ENCODE data around the gene BCAS4. TPM values are rescaled to one million over a fixed set of nuclear protein-coding genes. Genes with fewer than 3 reads are reported as not detected.
"Not testable (repeated sequence)": the region's sequence is repeated elsewhere in the genome, so short reads cannot be mapped to it uniquely, and the experiment has no call there.

BCAS4 gene
- polyA plus RNA-seq, 6 donors from 2014 or later: 62.1 to 82.2 (median 70.3) TPM

- H3K4me3 Mint-ChIP-seq; DNase-seq; H3K9me3 Mint-ChIP-seq; H3K27ac Mint-ChIP-seq; H3K36me3 Mint-ChIP-seq; H3K4me1 Mint-ChIP-seq; ATAC-seq (ENCODE audit: low read depth in 2 of 2): not testable (repeated sequence)
- H3K27me3 Mint-ChIP-seq: peaks cover 0 to 17% (median 10%) of the 10 kb centered on the region in 3 donors
Measured at GRCh38 chr20:50763550-50764458, 31.1 kb upstream of the BCAS4 start.

GRCh38 chr20:50765251-50765650, 29.6 kb upstream of the BCAS4 start:
- H3K27ac Mint-ChIP-seq; H3K36me3 Mint-ChIP-seq; DNase-seq; H3K4me1 Mint-ChIP-seq; H3K4me3 Mint-ChIP-seq; H3K9me3 Mint-ChIP-seq; ATAC-seq (ENCODE audit: low read depth in 2 of 2): not testable (repeated sequence)
- H3K27me3 Mint-ChIP-seq: peaks cover 0 to 17% (median 10%) of the 10 kb centered on the region in 3 donors

DNA sequence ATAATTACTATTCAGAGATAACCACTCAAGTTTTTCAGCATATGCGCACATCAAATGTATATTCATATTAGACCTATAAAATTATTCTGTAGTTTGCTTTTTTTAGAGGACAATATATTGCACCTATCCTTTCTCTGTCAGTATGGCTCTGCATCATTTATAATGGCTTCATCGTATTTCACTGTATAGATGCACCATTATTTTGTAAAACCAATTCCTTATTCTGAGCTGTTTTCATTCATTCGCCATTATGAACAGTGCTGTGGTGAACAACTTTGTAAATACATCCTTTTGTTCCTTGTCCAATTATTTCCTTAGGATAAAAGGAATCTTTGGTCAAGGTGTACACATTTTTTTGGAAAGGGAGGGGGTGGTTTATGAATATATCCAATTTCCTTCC, 29.2 kb upstream of the BCAS4 start:
- H3K27me3 Mint-ChIP-seq: peaks cover 0 to 17% (median 10%) of the 10 kb centered on the region in 3 donors
- no peaks in the 10 kb centered on the region for H3K9me3 Mint-ChIP-seq
- DNase-seq (no peak), ATAC-seq (ENCODE audit: low read depth in 2 of 2) (no peak)
- H3K27ac Mint-ChIP-seq: no peak overlapping the region
- H3K4me3 Mint-ChIP-seq: no peak overlapping the region
- H3K36me3 Mint-ChIP-seq: no peaks in the 10 kb centered on the region
- peaks cover 0 to 2% (median 0%) of the 10 kb centered on the region in 3 donors for H3K4me1 Mint-ChIP-seq

GRCh38 chr20:50766955-50767809, 27.7 kb upstream of the BCAS4 start:
- H3K36me3 Mint-ChIP-seq; ATAC-seq (ENCODE audit: low read depth in 2 of 2); H3K9me3 Mint-ChIP-seq; H3K4me1 Mint-ChIP-seq; DNase-seq; H3K4me3 Mint-ChIP-seq: not testable (repeated sequence)
- Mint-ChIP-seq H3K27me3 (peaks cover 0 to 17% (median 10%) of the 10 kb centered on the region in 3 donors), H3K27ac (peak overlapping the region in 1 of 6 donors; percentile 72)

DNA sequence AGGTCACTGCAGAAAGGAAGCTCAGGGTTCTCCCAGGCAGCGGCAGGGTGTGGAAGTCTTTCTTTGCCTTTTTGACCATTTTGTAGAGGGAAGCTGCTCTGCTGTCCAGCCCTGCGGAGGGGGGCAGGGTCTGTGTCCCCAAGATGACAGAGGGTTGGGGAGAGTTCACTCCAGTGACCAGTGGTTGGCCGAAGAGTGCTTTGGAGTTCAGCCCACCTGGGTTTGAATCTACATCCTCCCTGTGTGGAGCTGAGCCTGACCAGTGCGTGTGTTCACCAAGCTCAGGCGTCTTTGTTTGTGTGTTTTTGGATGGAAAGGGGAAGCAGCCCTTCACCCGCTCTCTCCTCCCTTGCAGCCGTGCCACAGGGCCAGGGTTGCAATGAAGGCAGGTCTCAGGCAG, 25.9 kb upstream of the BCAS4 start:
- not testable (repeated sequence) for DNase-seq; H3K9me3 Mint-ChIP-seq; H3K4me3 Mint-ChIP-seq; H3K4me1 Mint-ChIP-seq; ATAC-seq (ENCODE audit: low read depth in 2 of 2); H3K27ac Mint-ChIP-seq; H3K36me3 Mint-ChIP-seq
- H3K27me3 Mint-ChIP-seq: peaks cover 0 to 17% (median 10%) of the 10 kb centered on the region in 3 donors

- H3K36me3 Mint-ChIP-seq; DNase-seq; H3K4me1 Mint-ChIP-seq; H3K9me3 Mint-ChIP-seq; ATAC-seq (ENCODE audit: low read depth in 2 of 2); H3K27ac Mint-ChIP-seq; H3K4me3 Mint-ChIP-seq: not testable (repeated sequence)
- peaks cover 0 to 17% (median 10%) of the 10 kb centered on the region in 3 donors for H3K27me3 Mint-ChIP-seq
Measured at GRCh38 chr20:50769551-50770085, 25.2 kb upstream of the BCAS4 start.

GRCh38 chr20:50771419-50772080, 23.3 kb upstream of the BCAS4 start:
- DNase-seq; H3K36me3 Mint-ChIP-seq; ATAC-seq (ENCODE audit: low read depth in 2 of 2); H3K4me1 Mint-ChIP-seq; H3K27ac Mint-ChIP-seq; H3K4me3 Mint-ChIP-seq; H3K9me3 Mint-ChIP-seq: not testable (repeated sequence)
- peaks cover 0 to 20% (median 10%) of the 10 kb centered on the region in 3 donors for H3K27me3 Mint-ChIP-seq

GRCh38 chr20:50772420-50773185, 22.3 kb upstream of the BCAS4 start:
- H3K9me3 Mint-ChIP-seq: no peaks in the 10 kb centered on the region
- no peaks in the 10 kb centered on the region for H3K36me3 Mint-ChIP-seq
- no peak overlapping the region for H3K4me3 Mint-ChIP-seq
- ATAC-seq (ENCODE audit: low read depth in 2 of 2) (no peak), DNase-seq (no peak)
- H3K4me1 Mint-ChIP-seq: no peaks in the 10 kb centered on the region
- H3K27ac Mint-ChIP-seq: no peak overlapping the region
- peaks cover 0 to 14% (median 2%) of the 10 kb centered on the region in 3 donors for H3K27me3 Mint-ChIP-seq

- peaks cover 0 to 8% (median 0%) of the 10 kb centered on the region in 3 donors for H3K27me3 Mint-ChIP-seq
- no peaks in the 10 kb centered on the region for H3K9me3 Mint-ChIP-seq
- no peak for ATAC-seq (ENCODE audit: low read depth in 2 of 2)
- H3K36me3 Mint-ChIP-seq: no peaks in the 10 kb centered on the region
- no peak overlapping the region for H3K27ac Mint-ChIP-seq
- no peak overlapping the region for H3K4me3 Mint-ChIP-seq
- no peak for DNase-seq
- no peaks in the 10 kb centered on the region for H3K4me1 Mint-ChIP-seq
Measured at GRCh38 chr20:50774515-50774914, 20.3 kb upstream of the BCAS4 start.

- no peaks in the 10 kb centered on the region for H3K36me3 Mint-ChIP-seq
- ATAC-seq (ENCODE audit: low read depth in 2 of 2): no peak
- DNase-seq: no peak
- H3K4me1 Mint-ChIP-seq: no peaks in the 10 kb centered on the region
- H3K27ac Mint-ChIP-seq: peak overlapping the region in 1 of 6 donors; percentile 86
- H3K9me3 Mint-ChIP-seq: no peaks in the 10 kb centered on the region
- no peak overlapping the region for H3K4me3 Mint-ChIP-seq
- peaks cover 0 to 14% (median 0%) of the 10 kb centered on the region in 3 donors for H3K27me3 Mint-ChIP-seq
Measured at GRCh38 chr20:50776122-50776817, 18.6 kb upstream of the BCAS4 start.

- no peaks in the 10 kb centered on the region for H3K36me3 Mint-ChIP-seq
- no peak for DNase-seq
Measured at GRCh38 chr20:50777373-50777772, 17.5 kb upstream of the BCAS4 start.

DNA sequence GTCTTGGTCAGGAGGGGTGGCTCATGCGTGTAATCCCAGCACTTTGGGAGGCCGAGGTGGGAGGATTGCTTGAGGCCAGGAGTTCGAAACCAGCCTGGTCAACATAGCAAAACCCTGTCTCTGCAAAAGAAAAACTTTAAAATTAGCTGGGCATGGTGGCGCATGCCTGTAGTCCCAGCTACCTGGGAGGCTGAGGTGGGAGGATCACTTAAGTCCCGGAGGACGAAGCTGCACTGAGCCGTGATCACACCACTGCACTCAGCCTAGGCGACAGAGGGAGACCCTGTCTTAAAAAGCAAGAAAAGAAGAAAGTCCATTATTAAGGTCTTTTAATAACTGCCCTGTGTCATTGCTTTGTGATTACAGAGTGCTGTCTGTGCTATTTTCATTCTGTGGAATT, 15.9 kb upstream of the BCAS4 start:
- not testable (repeated sequence) for H3K9me3 Mint-ChIP-seq; DNase-seq; ATAC-seq (ENCODE audit: low read depth in 2 of 2); H3K36me3 Mint-ChIP-seq; H3K4me1 Mint-ChIP-seq; H3K4me3 Mint-ChIP-seq
- peak overlapping the region in 1 of 6 donors; percentile 28 for H3K27ac Mint-ChIP-seq
- H3K27me3 Mint-ChIP-seq: peaks cover 0 to 14% (median 0%) of the 10 kb centered on the region in 3 donors

More at GRCh38 chr20:50777373-50777772, 17.5 kb upstream of the BCAS4 start:
- Mint-ChIP-seq H3K27me3 (peaks cover 0 to 14% (median 0%) of the 10 kb centered on the region in 3 donors), H3K4me1 (no peaks in the 10 kb centered on the region), H3K9me3 (no peaks in the 10 kb centered on the region), H3K4me3 (no peak overlapping the region), H3K27ac (no peak overlapping the region)
- ATAC-seq (ENCODE audit: low read depth in 2 of 2): no peak

Measured in naive B cell (primary cell).